ENCODE measurements around the gene IGSF21.

The IGSF21 gene

DNA sequence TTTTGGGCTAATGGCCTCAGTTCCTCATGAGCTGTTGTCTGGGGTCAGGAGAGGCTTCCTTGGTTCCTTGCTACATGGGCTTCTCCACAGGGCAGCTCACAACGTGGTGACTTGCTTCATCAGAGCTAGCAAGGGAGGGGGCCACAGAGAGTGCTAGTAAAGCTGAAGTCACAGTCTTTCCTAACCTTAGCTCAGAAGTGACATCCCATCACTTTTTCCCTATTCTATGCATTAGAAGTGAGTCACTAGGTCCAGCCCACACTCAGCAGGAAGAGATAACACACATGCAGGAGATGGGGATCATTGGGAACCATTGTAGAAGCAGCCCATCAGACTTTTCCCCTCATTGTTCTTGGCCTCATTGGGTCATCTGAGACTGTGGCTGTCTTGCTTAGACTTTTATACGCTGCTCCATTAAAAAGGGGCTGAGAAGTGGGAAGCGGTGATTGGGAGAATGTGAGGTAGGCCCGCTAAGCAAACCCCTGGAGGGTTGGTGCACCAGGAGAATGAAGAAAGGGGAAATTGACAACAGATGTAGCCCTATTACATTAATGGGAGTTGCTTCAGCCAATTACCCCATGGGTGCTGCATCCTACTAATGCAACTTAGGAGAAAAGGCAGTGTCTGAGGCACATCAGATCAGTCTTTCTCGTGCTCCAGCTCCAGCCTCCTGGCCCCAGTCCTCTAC, 22.1 kb upstream of the IGSF21 start:
- H3K4me3 ChIP-seq (ENCODE audit: low read length): no peak overlapping the region
- DNase-seq (ENCODE audit: low read depth): no peak
- no peak for TF ChIP-seq CTCF (conservative IDR thresholded peaks at IDR 0.05; ENCODE audit: low read length)

GRCh38 chr1:18088077-18088594, 19.5 kb upstream of the IGSF21 start:
- DNase-seq (ENCODE audit: low read depth): no peak
- no peak for TF ChIP-seq CTCF (conservative IDR thresholded peaks at IDR 0.05; ENCODE audit: low read length)
- H3K4me3 ChIP-seq (ENCODE audit: low read length): no peak overlapping the region

GRCh38 chr1:18089488-18089887, 18.1 kb upstream of the IGSF21 start:
- DNase-seq (ENCODE audit: low read depth): no peak
- TF ChIP-seq CTCF (conservative IDR thresholded peaks at IDR 0.05; ENCODE audit: low read length): no peak
- H3K4me3 ChIP-seq (ENCODE audit: low read length): no peak overlapping the region

DNA sequence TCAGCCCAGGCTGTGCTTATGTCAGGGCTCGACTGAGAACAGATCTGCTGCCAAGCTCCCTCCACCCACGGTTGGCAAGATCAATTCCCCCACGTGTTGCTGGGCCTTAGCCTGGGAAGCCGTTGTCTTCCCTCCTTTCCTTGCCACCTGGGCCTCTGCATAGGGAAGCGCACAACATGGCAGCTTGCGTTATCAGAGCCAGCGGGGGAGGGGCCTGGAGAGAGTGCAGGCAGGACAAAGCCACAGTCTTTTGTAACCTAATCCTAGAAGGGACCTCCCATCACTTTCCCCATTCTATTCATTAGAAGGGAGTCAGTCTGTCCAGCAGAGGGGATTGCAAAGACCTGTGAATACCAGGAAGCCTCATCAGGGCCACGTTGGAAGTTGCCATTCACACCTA, 17.0 kb upstream of the IGSF21 start:
- TF ChIP-seq CTCF (conservative IDR thresholded peaks at IDR 0.05; ENCODE audit: low read length): no peak
- no peak overlapping the region for H3K4me3 ChIP-seq (ENCODE audit: low read length)
- DNase-seq (ENCODE audit: low read depth): no peak

- DNase-seq (ENCODE audit: low read depth): peak; percentile 75
- no peak for TF ChIP-seq CTCF (conservative IDR thresholded peaks at IDR 0.05; ENCODE audit: low read length)
- H3K4me3 ChIP-seq (ENCODE audit: low read length): no peak overlapping the region
Observed at GRCh38 chr1:18091660-18092446, 15.7 kb upstream of the IGSF21 start.

GRCh38 chr1:18093193-18093592, 14.4 kb upstream of the IGSF21 start:
- DNase-seq (ENCODE audit: low read depth): no peak
- no peak overlapping the region for H3K4me3 ChIP-seq (ENCODE audit: low read length)
- no peak for TF ChIP-seq CTCF (conservative IDR thresholded peaks at IDR 0.05; ENCODE audit: low read length)

DNA sequence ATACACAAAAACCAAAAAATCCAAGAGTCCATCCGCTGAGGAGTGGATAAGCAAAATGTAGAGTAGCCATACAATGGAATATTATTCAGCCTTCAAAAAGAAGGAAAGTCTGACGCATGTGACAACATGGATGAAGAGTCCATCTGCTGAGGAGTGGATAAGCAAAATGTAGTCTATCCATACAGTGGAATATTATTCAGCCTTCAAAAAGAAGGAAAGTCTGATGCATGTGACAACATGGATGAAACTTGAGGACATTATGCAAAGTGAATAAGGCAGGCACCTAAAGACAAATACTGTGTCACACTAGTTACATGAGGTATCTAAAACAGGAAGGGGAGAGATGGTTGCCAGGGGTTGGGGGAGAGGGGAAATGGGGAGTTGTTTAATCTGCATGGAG, 14.0 kb upstream of the IGSF21 start:
- no peak for TF ChIP-seq CTCF (conservative IDR thresholded peaks at IDR 0.05; ENCODE audit: low read length)
- DNase-seq (ENCODE audit: low read depth): no peak
- no peak overlapping the region for H3K4me3 ChIP-seq (ENCODE audit: low read length)

Measured in AG10803 (cell line).